AG09319 (cell line): ENCODE data around the gene MGME1.

Experiments
- DNase-seq: peaks from one replicate; pipeline ENCODE4 v3.0.0-alpha.2; 2010; ENCODE audit warnings: low read depth; ENCODE audit errors: extremely low read depth
- CTCF ChIP-seq: IDR thresholded peaks from 2 replicates; pipeline ENCODE4 v1.5.1; 2011; ENCODE audit warnings: low read depth, mild to moderate bottlenecking, inconsistent platforms, low read length, moderate library complexity

MGME1 gene

GRCh38 chr20:17972121-17972520 lies 3.3 kb downstream of the MGME1 start:
- no peak for TF ChIP-seq CTCF
- no peak for DNase-seq

GRCh38 chr20:17976305-17976704 lies 7.5 kb downstream of the MGME1 start:
- TF ChIP-seq CTCF: no peak
- DNase-seq: no peak

GRCh38 chr20:17985388-17986018 lies 16.7 kb downstream of the MGME1 start:
- TF ChIP-seq CTCF: no peak
- DNase-seq: no peak

GRCh38 chr20:17987988-17988387 lies 19.2 kb downstream of the MGME1 start:
- TF ChIP-seq CTCF: no peak
- DNase-seq: no peak

- TF ChIP-seq CTCF: no peak
- no peak for DNase-seq
Measured at GRCh38 chr20:17990278-17990972, 21.6 kb downstream of the MGME1 start.

GRCh38 chr20:17992224-17992637 lies 23.4 kb downstream of the MGME1 start:
- no peak for TF ChIP-seq CTCF

GRCh38 chr20:17992847-17993513 lies 24.2 kb downstream of the MGME1 start:
- TF ChIP-seq CTCF: no peak
- no peak for DNase-seq

More at GRCh38 chr20:17992224-17992637, 23.4 kb downstream of the MGME1 start:
- no peak for DNase-seq
